ENCODE measurements around the gene AP2A1.

DNA sequence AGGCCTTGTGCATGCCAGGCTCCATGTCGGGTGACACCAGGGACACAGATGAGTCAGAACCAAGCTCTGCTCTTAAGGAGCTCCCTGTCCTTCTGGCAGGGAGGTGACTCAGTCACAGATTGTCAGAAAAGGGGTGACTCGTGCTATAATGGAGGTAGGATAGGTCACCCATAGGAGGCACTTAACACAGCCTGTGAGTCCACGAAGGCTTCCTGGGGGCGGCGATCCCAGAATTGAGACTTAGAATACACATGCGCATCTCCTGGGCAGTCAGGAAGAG, 26.7 kb downstream of the AP2A1 start:
- TF ChIP-seq, protein P1, sequence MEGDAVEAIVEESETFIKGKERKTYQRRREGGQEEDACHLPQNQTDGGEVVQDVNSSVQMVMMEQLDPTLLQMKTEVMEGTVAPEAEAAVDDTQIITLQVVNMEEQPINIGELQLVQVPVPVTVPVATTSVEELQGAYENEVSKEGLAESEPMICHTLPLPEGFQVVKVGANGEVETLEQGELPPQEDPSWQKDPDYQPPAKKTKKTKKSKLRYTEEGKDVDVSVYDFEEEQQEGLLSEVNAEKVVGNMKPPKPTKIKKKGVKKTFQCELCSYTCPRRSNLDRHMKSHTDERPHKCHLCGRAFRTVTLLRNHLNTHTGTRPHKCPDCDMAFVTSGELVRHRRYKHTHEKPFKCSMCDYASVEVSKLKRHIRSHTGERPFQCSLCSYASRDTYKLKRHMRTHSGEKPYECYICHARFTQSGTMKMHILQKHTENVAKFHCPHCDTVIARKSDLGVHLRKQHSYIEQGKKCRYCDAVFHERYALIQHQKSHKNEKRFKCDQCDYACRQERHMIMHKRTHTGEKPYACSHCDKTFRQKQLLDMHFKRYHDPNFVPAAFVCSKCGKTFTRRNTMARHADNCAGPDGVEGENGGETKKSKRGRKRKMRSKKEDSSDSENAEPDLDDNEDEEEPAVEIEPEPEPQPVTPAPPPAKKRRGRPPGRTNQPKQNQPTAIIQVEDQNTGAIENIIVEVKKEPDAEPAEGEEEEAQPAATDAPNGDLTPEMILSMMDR (IDR thresholded peaks at IDR 0.05) = no peak
- TF ChIP-seq MYBL2 (CRISPR knock-in tag; IDR thresholded peaks at IDR 0.05) (no peak), JUN (CRISPR knock-in tag; IDR thresholded peaks at IDR 0.05) (no peak), CREB1 (CRISPR knock-in tag; IDR thresholded peaks at IDR 0.05) (no peak), SP1 (CRISPR knock-in tag; conservative IDR thresholded peaks at IDR 0.05) (no peak)
- TF ChIP-seq, protein P2, sequence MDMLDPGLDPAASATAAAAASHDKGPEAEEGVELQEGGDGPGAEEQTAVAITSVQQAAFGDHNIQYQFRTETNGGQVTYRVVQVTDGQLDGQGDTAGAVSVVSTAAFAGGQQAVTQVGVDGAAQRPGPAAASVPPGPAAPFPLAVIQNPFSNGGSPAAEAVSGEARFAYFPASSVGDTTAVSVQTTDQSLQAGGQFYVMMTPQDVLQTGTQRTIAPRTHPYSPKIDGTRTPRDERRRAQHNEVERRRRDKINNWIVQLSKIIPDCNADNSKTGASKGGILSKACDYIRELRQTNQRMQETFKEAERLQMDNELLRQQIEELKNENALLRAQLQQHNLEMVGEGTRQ (CRISPR knock-in tag; IDR thresholded peaks at IDR 0.05) = no peak
- TF ChIP-seq, protein P3, sequence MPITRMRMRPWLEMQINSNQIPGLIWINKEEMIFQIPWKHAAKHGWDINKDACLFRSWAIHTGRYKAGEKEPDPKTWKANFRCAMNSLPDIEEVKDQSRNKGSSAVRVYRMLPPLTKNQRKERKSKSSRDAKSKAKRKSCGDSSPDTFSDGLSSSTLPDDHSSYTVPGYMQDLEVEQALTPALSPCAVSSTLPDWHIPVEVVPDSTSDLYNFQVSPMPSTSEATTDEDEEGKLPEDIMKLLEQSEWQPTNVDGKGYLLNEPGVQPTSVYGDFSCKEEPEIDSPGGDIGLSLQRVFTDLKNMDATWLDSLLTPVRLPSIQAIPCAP (CRISPR knock-in tag; IDR thresholded peaks at IDR 0.05) = no peak
- TF ChIP-seq, protein P4, sequence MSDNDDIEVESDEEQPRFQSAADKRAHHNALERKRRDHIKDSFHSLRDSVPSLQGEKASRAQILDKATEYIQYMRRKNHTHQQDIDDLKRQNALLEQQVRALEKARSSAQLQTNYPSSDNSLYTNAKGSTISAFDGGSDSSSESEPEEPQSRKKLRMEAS (CRISPR knock-in tag; IDR thresholded peaks at IDR 0.05) = no peak
